ENCODE data around the gene PTPRN2.
"Not testable (repeated sequence)": the region's sequence is repeated elsewhere in the genome, so short reads cannot be mapped to it uniquely, and the experiment has no call there.

Gene PTPRN2

DNA sequence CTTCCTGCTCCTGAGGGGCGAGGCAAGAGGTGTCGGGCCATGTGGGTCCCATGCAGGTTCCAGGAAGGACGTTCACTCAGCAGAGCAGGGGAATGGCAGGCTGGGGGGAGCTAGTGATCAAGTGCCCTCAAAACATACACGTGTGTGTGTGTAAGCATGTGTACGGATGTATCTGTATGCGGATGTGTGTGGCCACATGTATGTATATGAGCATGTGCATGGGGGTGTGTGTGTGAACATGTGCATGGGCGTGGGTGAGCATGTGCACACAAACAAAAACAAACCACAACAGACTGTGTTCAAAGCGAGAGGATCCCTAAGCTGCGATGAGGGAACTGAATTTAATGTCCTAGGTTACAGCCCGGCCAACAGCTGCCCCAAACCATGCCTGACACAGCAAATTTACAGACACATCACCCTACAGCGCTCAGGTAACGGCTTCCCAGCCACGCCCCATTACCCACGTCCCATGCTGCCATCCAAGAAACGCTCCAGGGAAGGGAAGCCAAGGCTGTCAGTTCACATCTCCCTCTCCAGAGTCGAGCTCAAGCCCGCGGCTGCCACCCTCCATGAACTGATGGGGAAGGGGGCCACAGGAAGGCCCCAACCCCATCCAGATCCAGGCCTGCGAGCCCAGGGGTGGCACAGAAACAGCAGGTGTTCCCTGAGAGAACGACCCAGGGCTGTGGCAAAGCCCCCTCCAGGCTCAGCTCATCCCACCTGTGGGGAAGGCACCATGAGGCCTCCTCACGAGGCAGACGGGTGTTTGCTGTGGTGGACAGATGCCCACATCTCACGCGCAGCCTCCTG is 56.6 kb downstream of the PTPRN2 start:
- DNase-seq: no peak

DNA sequence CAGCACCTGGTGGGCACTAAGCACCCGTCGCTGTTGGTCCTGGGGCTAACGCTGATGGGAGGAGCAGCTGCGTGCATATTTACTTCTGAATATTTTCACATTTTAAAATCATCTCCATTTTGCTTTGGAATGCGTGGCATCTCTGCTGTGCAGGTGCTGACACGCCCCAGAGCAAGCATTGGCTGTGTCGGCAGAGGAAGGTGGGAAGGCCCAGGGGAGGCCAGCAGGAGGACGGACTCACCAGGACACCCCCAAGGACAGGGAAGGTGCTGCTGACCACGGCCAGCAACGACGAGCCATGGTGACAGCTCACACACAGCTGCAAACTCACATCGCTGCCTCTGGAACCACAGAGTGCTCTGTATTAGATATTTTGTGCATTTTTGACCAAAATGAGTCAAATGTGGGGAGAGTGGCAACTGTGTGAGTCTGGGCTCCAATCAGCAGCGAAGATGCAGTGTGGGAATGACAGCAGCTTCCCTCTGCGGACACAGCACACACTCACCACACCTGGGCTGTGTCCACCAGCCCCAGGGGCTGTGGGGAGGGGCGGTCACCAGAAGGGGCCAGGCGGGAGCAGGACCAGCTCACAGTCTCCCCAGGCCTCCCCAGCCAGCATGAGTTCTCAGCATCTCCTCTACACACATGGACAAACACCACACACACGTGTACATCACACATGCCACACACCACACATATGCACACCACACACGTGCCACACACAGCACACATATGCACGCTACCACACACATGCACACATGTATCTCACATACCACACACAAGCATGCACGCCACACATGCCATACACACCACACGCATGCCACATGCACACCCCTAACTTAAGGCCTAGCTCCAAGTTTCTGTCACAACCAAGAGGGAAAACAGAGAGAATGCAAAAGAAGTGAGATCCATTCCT is 58.2 kb downstream of the PTPRN2 start:
- DNase-seq: no peak

DNA sequence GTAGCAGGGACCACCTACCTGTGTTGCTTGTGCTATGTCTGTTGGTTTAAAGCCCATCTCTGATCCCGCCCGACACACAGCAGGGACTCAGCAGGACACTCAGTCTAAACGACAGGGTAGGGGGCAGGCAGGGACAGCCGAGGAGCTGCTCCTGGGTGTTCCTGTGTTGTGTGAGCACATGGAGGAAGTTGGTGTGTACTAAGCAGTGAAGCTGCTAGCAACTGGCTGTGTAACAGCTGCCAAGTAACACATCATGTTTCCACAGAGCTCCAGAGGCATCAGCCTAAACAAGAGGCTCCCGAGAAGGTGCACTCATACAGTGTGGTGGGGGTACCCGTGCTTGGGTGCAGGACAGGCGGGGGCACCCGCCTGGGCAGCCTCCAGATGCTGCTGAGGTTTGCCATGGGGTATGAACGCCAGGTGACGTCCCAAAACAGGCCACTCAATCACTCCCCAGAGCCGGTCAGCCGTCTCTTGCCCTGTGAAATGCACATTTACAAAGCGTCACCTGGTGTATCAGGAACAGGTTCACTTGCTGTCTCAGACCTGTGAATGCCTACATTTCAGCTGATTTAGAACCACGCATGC is 59.6 kb downstream of the PTPRN2 start:
- no peak for DNase-seq

DNA sequence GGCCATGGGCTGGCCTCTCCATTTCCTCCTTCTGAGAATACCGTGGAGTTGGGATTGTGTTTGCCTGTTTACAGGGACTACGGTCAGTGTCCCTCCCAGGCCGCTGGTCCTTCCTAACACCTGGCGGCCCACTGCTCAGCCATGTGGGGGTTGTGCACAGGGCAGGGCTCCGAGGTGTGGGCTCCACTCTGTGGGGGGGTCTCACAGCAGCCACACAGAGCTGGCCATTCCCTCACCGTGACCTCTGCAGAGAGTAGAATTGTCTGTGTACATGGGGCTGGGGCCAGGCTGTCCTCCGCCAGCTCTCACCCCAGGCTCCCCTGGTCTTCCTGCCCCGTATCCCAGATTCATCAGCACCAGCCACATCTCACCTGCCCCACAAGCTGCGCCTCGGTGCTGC is 60.1 kb downstream of the PTPRN2 start:
- DNase-seq: no peak

DNA sequence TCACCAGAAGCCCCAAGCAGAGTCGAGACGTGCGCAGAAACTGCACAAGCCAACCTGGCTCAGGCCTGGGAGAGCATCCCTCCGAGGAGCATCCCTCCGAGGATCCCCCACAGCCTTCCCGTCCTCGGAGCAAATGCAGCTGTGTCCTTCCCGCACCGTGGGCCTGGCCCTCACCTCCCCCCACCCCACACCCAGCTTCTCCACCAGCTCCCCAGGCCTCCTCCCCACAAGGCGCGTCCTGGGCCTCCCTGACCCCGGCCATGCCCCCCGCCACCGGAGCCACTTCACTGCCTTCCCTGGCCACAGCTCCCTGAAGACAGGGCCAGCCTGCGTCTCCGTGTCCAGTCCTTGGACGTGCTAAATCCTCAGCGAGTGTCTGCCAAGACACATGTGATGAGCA is 60.6 kb downstream of the PTPRN2 start:
- DNase-seq: no peak

DNA sequence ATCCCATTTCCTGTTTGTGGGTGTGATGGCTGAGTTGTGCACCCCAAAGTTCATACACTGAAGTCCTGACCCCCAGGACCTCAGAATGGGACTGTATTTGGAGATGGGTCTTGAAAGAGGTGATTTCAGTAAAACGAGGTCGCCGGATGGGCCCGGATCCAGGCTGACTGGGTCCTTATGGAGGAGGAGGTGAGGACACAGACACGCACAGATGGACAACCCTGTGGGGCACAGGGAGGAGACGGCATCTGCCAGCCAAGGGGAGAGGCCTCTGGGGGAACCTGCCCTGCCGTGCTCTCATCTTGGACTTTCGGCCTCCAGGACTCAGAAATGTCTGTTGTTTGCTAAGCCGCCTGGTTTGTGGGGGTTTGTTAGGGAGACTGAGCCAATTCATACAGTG is 61.1 kb downstream of the PTPRN2 start:
- DNase-seq: no peak

DNA sequence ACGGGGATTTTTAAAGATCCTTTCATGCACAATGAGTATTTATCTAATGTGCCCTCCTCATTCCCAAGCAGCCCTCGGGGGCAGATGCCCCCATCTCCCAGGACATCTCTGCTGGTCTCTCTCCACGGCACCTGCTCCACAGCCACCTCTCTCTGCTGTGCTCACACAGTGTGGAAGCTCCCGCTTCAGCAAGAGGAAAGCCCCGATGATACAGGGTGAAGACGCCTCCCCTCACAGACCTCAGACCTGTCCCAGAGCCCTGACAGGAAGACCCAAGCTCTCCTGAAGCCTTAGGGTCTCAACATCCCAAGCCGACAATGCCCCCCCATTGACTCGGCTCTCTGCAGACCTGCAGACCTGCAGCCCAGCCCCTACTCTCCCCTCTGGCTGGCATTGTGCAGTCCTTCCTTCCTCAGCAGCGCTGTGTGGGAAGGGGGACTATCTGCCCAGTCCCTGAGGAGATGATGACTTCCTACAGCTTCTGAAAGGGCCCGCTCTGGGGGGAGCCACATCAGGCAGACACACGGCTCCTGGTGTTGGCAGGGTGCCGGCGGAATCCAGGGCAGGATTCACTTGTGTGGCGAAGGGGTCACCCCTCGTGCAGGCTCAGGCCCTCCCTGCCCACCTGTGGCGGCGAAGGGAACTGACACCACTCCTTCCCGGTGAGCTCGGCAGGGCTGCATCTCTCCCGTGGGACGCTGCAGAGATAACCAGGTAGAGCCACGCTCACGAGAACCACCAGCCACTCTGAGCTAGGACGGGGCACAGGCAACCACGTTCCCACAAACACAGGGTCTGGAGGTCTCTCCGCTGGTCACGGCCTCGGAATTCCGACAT is 61.8 kb downstream of the PTPRN2 start:
- no peak for DNase-seq

DNA sequence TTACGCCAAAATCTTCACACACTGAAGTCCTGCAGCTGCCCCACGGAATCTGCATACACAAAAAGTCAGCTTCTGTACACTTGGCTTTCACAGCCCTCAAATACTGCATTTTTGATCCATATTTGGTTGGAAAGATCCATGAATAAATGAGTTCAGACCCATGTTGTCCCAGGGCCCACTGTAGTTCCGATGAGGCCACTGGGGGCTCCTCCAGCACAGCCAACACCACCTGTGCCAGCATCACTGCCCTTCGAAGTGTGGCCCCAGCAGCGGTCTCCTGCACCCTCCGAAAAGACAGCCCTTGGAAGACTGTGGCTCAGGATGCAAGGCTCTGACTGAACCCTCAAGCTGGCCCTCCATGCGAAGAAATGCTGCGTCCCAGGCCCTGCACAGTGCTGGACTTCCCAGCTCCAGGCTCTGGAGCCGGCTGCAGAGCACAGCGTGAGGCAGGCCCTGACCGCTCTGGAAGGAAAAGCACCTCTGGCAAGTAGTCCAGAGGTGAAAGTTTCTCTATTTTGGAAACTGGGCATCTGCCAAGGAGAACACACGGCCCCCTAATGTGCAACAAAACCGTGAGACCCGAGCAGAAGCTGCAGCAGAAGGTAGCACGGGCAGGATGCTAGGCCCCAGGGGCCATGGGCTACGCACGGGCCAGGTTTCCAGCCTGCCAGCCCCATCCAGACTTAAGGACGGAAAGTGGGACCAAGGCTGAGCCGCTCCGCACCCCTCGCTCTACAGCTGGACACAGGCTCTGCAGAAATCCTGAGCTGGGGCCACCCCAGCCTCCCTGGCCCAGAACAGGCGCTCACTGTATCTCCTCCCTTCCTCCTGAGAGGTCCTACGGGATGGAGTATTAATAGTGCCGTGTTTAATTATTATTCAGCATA is 62.6 kb downstream of the PTPRN2 start:
- DNase-seq: no peak

DNA sequence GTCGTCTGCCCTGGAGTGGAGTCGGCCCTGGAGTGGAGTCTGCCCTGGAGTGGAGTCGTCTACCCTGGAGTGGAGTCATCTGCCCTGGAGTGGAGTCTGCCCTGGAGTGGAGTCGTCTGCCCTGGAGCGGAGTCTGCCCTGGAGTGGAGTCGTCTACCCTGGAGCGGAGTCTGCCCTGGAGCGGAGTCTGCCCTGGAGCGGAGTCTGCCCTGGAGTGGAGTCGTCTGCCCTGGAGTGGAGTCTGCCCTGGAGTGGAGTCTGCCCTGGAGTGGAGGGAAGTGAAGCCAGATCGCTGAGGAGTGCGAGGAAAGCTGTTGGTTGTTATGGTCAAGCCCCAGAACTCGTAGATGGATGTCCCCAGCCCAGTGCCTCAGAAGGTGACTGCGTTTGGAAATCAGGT is 63.3 kb downstream of the PTPRN2 start:
- DNase-seq: not testable (repeated sequence)

DNA sequence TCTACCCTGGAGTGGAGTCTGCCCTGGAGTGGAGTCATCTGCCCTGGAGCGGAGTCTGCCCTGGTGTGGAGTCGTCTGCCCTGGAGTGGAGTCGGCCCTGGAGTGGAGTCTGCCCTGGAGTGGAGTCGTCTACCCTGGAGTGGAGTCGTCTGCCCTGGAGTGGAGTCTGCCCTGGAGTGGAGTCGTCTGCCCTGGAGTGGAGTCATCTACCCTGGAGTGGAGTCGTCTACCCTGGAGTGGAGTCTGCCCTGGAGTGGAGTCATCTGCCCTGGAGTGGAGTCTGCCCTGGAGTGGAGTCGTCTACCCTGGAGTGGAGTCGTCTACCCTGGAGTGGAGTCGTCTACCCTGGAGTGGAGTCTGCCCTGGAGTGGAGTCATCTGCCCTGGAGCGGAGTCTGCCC is 63.7 kb downstream of the PTPRN2 start:
- DNase-seq: not testable (repeated sequence)

DNA sequence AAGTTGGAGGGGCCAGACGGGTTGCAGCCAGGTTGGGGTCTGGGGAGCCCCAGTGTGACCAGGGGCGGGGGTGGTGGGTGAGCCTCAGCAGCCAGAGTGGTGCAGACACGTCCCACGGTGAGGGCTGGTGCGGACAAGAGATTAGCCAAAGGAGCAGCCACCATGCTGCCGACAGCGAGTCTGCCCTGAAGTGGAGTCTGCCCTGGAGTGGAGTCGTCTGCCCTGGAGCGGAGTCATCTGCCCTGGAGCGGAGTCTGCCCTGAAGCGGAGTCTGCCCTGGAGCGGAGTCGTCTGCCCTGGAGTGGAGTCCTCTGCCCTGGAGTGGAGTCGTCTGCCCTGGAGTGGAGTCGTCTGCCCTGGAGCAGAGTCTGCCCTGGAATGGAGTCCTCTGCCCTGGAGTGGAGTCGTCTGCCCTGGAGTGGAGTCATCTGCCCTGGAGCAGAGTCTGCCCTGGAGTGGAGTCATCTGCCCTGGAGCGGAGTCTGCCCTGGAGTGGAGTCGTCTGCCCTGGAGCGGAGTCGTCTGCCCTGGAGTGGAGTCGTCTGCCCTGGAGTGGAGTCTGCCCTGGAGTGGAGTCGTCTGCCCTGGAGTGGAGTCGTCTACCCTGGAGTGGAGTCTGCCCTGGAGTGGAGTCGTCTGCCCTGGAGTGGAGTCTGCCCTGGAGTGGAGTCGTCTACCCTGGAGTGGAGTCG is 64.3 kb downstream of the PTPRN2 start:
- DNase-seq: not testable (repeated sequence)

DNA sequence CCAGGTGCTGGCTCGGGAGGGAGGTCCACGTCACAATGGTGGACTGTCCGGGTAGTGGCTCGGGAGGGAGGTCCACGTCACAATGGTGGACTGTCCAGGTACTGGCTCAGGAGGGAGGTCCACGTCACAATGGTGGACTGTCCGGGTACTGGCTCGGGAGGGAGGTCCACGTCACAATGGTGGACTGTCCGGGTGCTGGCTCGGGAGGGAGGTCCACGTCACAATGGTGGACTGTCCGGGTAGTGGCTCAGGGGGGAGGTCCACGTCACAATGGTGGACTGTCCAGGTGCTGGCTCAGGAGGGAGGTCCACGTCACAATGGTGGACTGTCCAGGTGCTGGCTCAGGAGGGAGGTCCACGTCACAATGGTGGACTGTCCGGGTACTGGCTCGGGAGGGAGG is 65.8 kb downstream of the PTPRN2 start:
- DNase-seq: not testable (repeated sequence)

DNA sequence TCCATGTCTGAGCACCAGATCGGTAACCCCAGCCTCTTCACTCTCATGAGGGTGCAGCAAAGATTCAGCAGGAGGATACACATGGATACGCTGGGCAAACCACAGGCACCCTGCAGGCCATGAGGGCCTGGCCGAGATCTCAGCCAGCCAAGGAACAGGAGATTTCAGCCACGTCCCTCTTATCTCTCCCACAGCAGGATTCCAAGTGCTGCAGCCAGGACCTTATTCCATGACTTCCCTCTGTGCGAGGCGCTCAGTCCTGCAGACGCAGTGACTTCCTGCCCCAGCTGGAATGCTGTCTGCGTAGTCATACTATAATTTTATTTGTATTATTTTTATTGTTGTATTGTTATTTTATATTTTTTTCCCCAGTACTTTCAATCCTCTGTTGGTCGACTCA is 66.8 kb downstream of the PTPRN2 start:
- no peak for DNase-seq

DNA sequence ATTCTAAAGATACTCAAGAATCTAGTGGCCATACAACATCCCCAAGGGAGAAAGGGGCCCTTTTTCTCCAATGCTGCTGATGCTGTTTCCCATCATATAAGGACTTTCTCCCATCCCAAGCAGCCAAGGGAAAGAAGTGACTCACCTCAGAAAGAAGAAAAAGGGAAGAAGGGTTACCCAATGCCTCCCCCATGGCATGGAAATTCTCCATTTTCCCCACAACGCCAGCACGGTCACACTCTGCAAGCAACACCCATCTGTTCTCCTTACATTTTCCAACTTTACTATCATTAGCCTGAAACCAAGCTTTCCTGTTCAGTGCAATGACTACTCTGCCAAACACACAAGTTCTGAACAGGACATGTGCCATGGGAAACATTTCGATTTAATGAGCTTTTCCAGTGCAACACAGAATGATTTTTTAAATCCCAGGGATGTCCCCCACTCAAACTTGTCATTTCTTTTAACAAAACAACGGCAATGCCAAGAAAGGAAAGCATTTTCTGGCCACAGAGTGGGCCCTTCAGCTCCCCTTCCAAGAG is 67.9 kb downstream of the PTPRN2 start:
- no peak for DNase-seq

DNA sequence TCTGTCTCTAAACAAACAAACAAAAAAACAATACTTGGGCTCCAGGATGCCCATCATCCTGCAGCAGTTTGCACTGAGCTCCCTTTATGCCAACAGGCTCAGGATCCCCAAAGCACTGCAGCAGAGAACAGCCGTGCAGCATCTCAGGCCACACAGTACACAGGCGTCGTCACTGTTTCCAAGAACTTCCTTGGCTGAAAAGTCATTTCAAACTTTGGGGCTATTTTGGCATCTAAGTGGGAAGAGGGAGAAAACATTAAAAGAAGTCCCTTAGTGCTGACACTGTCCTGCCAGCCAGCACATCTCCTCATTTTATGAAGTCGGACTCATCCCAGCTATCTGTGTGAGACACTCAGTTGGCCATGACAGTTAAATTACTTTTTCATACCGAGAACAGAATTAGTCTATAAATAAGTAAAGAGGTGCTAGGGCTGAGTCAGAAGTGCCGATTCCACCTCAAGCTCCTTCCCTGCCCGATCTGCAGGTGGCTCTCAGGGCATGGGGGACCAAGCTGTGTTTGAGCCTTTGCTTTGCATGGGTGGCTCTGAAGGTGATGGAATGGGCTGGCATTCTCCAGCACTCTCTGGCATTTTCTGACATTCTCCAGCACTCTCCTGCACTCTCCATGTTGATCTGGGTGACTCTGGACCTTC is 68.5 kb downstream of the PTPRN2 start:
- no peak for DNase-seq

DNA sequence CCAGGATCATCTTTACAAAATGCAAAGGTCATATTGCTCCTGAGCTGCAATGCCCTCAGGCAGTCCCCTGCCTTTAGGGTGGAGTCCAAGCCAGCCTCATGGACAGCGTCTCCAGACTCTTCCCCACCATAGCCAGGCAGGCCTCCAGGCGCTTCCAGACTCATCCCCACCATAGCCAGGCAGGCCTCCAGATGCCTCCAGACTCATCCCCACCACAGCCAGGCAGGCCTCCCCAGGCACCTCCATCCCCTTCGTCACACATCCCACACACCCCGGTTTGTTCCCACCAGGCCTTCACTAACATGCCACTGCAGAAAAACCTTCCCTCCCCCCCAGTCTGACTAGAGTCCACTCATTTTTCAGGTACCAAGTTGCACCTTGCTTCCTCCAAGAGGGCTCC is 70.1 kb downstream of the PTPRN2 start:
- no peak for DNase-seq

DNA sequence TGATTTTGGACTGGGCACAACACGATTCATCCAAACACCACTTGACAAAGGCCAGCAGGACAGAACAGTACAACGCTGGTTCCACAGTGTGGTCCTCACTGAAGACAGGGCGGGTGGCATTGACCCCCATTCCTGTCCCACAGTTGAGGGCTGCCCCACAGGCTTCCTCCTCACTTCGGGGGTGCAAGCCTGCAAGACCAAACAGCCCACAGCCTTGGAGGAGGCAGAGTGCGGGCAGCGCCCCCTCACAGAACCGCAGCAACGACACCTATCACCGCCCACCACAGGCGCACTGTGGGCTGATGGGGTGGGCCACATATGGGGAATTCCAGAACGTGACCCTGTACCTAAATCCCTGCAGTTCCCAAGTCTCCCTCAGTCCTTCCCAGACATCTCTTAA is 70.6 kb downstream of the PTPRN2 start:
- no peak for DNase-seq

DNA sequence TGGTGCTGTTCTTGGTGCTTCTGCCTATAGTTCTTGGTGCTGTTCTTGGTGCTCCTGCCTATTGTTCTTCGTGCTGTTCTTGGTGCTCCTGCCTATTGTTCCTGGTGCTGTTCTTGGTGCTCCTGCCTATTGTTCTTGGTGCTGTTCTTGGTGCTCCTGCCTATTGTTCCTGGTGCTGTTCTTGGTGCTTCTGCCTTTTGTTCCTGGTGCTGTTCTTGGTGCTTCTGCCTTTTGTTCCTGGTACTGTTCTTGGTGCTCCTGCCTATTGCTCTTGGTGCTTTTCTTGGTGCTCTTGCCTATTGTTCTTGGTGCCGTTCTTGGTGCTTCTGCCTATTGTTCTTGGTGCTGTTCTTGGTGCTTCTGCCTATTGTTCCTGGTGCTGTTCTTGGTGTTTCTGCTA is 71.1 kb downstream of the PTPRN2 start:
- no peak for DNase-seq

DNA sequence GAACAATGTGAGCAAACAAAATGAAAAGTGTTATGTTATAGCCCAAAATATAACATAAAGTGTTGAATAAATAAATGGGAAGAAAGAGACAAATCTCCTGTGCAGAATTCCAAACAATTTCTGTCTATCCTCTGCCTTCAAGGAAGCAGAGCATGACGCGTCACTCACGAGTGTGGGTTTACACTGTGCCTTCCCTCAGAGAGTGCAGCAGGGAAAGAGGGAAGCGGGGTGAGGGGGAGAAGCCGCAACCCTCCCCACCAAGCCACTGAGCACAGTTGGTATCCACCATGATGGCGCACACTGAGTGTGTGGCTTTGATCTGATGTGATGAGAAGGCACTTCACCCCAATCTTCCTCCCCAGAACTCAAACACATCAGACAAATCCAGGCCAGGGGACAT is 74.8 kb downstream of the PTPRN2 start:
- DNase-seq: no peak

DNA sequence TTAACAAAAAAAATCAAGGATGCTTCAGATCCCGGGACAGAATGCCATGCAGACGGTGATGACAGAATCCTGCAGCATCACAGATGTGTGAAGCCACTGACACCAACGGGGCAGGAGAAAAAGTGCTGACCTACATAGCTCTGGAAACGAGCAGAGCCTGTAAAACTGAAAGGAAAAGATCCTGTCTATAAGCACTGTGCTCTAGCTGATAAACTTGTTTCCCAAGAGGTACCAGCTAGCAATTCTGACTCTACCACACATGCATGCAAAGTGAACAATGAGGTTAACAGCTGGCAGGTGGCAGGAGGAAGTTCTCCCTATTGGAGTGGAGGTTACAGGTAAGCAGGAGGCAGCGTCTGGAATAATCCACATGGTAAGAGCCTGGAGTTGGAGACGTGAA is 75.6 kb downstream of the PTPRN2 start:
- no peak for DNase-seq

Measured in SIG-M5 (cell line).